ENCODE data around the gene ADCY3.

ADCY3 gene

GRCh38 chr2:24771061-24771460, 149.0 kb downstream of the ADCY3 start:
- DNase-seq (ENCODE audit: low read depth in 4 of 4, low spot score in 1 of 4): no peak
